PFSK-1 (cell line): ENCODE measurements around the gene ADM5.

Source experiments
- FOXP2 ChIP-seq: optimal IDR thresholded peaks from 2 replicates; pipeline ENCODE3; 2011; ENCODE audit warnings: borderline replicate concordance, control low read depth, inconsistent platforms; ENCODE audit not compliant: insufficient read depth; ENCODE audit errors: extremely low read length, extremely low read depth
- POLR2AphosphoS5 ChIP-seq: IDR thresholded peaks from 2 replicates; pipeline ENCODE4 v1.6.1; 2012; ENCODE audit warnings: low read depth, mild to moderate bottlenecking, control low read depth, low read length, moderate library complexity
- SIN3A ChIP-seq: IDR thresholded peaks from 2 replicates; pipeline ENCODE4 v1.6.1; 2012; ENCODE audit warnings: mild to moderate bottlenecking, low read length, moderate library complexity, borderline replicate concordance; ENCODE audit not compliant: insufficient read depth
- TAF1 ChIP-seq: IDR thresholded peaks from 2 replicates; pipeline ENCODE4 v1.6.1; 2012; ENCODE audit warnings: low read length, control low read depth, borderline replicate concordance; ENCODE audit not compliant: insufficient read depth
- TF ChIP-seq, protein P1 (sequence below), 2 experiments: IDR thresholded peaks; 2 replicates each; pipeline versions ENCODE4 v1.6.1 to v1.8.0; 2011 to 2012; ENCODE audit warnings: low read depth in 2 of 2, low read length in 2 of 2, control low read depth in 1 of 2, inconsistent platforms in 1 of 2, mild to moderate bottlenecking in 1 of 2, moderate library complexity in 1 of 2; ENCODE audit not compliant: insufficient read depth in 1 of 2

Gene ADM5

DNA sequence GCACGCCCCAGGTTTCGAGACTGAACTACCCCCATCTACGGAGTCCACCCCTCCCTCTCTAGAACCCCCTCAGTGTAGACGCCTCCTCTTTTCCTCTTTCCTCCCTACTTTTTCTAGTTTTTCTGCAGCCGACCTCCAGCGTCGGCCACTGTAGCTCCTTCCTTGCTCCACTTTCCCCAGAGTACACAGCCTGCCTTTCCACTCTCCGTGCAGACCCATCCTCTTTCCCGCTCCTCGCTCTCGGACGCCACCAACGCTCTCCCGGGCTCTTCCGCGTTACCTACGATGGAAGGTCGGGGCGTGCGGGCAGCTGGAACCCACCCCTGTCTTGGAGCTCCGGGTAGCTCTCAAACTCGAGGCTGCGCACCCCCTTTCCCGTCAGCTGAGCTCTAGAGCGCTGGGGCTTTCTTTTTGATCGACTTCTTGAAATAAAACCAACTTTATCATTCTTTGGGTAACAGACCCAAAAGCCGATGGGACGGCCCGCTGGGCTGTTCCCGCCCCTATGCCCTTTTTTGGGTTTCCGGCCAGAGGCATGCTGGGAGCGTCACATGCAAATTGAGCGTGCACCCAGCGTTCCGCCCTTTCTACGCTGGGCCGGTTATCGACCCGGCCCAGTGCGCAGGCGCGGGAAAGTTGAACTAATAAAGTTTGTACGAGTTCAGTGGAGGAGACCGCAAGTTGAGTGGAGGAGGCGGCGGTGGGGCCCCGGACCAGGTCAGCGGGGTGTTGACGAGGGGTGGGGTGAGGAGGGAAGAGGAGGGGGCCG is 23.9 kb upstream of the ADM5 start, which contains the start of the genes BCL2L12 and IRF3:
Gene BCL2L12, plus strand, starts transcription at position 583 of the 769 bp plus-strand sequence. CDS start 760 bp downstream, outside the sequence.
Gene IRF3, minus strand, starts transcription at position 507 of the 769 bp plus-strand sequence. CDS start 1,019 bp downstream, outside the sequence.
- no peak for TF ChIP-seq SIN3A
- TF ChIP-seq, protein P1, sequence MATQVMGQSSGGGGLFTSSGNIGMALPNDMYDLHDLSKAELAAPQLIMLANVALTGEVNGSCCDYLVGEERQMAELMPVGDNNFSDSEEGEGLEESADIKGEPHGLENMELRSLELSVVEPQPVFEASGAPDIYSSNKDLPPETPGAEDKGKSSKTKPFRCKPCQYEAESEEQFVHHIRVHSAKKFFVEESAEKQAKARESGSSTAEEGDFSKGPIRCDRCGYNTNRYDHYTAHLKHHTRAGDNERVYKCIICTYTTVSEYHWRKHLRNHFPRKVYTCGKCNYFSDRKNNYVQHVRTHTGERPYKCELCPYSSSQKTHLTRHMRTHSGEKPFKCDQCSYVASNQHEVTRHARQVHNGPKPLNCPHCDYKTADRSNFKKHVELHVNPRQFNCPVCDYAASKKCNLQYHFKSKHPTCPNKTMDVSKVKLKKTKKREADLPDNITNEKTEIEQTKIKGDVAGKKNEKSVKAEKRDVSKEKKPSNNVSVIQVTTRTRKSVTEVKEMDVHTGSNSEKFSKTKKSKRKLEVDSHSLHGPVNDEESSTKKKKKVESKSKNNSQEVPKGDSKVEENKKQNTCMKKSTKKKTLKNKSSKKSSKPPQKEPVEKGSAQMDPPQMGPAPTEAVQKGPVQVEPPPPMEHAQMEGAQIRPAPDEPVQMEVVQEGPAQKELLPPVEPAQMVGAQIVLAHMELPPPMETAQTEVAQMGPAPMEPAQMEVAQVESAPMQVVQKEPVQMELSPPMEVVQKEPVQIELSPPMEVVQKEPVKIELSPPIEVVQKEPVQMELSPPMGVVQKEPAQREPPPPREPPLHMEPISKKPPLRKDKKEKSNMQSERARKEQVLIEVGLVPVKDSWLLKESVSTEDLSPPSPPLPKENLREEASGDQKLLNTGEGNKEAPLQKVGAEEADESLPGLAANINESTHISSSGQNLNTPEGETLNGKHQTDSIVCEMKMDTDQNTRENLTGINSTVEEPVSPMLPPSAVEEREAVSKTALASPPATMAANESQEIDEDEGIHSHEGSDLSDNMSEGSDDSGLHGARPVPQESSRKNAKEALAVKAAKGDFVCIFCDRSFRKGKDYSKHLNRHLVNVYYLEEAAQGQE (IDR thresholded peaks at IDR 0.05; ENCODE audit: insufficient read depth in 1 of 2, low read depth in 2 of 2, low read length in 2 of 2), result no peak
- TF ChIP-seq POLR2AphosphoS5, result peak; percentile 78; the same call in 1 of the 2 replicates
- peak; percentile 33 for TF ChIP-seq FOXP2
- peak; percentile 34; the same call in 1 of the 2 replicates for TF ChIP-seq TAF1

- TF ChIP-seq POLR2AphosphoS5 (no peak), TAF1 (no peak), SIN3A (no peak), FOXP2 (no peak)
- TF ChIP-seq, protein P1 (IDR thresholded peaks at IDR 0.05; ENCODE audit: insufficient read depth in 1 of 2, low read depth in 2 of 2, low read length in 2 of 2), result no peak
Measured at GRCh38 chr19:49666120-49666444, 23.3 kb upstream of the ADM5 start.

GRCh38 chr19:49667473-49667872 is 21.9 kb upstream of the ADM5 start:
- TF ChIP-seq TAF1 (no peak), POLR2AphosphoS5 (no peak), FOXP2 (no peak), SIN3A (no peak)
- TF ChIP-seq, protein P1 (IDR thresholded peaks at IDR 0.05; ENCODE audit: insufficient read depth in 1 of 2, low read depth in 2 of 2, low read length in 2 of 2), result no peak

DNA sequence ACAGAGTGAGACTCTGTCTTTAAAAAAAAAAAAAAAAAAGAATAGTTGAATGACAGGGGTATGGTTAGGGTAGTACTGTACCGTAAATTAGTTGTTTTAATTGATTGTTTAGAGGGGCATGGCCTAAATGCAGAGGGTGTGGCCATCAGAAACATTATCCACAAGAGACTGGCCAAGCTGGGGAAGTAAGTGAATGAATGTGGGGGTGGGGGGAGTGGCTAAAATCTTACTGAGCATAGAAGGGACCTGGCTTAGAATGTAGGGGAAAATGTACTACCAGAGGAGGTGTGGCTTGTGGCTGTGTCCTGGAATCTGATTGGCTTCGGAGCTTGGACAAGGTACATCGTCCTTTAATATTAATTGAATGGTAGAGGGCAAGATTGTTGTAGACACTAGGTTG is 19.9 kb upstream of the ADM5 start:
- TF ChIP-seq TAF1 (no peak), SIN3A (no peak), FOXP2 (no peak), POLR2AphosphoS5 (no peak)
- TF ChIP-seq, protein P1 (IDR thresholded peaks at IDR 0.05; ENCODE audit: insufficient read depth in 1 of 2, low read depth in 2 of 2, low read length in 2 of 2), result no peak
